SU-DHL-6 (cell line): ENCODE data around the gene IFNG-AS1.

ENCODE experiments used
- EZH2phosphoT487 ChIP-seq: fragments of 200-600 bp; sonication (generic), shearing (Covaris generic); conservative IDR thresholded peaks from 2 replicates; pipeline ENCODE4 v1.6.1; 2018; ENCODE audit warnings: mild to moderate bottlenecking, antibody characterized with exemption, low read length, moderate library complexity, mixed read lengths
- TF ChIP-seq, protein P1 (sequence below): fragments of 200-600 bp; sonication (generic); IDR thresholded peaks from one replicate; pipeline ENCODE4 v1.5.1; 2017; ENCODE audit warnings: antibody characterized with exemption, mild to moderate bottlenecking, low read length, moderate library complexity; ENCODE audit not compliant: insufficient read depth, poor library complexity, severe bottlenecking

DNA sequence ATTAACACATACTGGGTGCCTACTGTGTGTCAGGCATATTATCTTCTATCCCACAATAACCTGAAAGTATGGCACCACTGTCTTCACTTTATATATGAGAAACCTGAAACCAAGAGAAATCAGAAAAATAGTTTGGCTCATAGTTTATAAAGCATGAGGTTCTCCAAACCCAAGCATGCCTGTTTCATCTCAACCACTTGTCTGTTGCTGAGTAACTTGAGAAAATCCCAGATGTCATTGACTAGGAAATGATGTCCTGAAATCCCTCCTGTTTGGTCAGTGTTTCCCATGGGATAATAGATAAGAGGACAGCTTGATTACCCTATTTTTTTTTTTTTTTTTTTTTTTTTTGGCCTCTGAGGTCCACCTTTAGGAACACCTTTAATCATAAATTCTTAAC lies 2.6 kb upstream of the IFNG-AS1 start:
- TF ChIP-seq, protein P1, sequence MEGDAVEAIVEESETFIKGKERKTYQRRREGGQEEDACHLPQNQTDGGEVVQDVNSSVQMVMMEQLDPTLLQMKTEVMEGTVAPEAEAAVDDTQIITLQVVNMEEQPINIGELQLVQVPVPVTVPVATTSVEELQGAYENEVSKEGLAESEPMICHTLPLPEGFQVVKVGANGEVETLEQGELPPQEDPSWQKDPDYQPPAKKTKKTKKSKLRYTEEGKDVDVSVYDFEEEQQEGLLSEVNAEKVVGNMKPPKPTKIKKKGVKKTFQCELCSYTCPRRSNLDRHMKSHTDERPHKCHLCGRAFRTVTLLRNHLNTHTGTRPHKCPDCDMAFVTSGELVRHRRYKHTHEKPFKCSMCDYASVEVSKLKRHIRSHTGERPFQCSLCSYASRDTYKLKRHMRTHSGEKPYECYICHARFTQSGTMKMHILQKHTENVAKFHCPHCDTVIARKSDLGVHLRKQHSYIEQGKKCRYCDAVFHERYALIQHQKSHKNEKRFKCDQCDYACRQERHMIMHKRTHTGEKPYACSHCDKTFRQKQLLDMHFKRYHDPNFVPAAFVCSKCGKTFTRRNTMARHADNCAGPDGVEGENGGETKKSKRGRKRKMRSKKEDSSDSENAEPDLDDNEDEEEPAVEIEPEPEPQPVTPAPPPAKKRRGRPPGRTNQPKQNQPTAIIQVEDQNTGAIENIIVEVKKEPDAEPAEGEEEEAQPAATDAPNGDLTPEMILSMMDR: no peak
- no peak for TF ChIP-seq EZH2phosphoT487
